ENCODE results near the gene PRDM11.

PRDM11 gene

GRCh38 chr11:45212566-45213315 lies 66.3 kb downstream of the PRDM11 start:
- DNase-seq, result peak; percentile 25

GRCh38 chr11:45213316-45213665 lies 66.9 kb downstream of the PRDM11 start:
- no peak for DNase-seq

- no peak for DNase-seq
Observed at GRCh38 chr11:45213717-45214116, 67.3 kb downstream of the PRDM11 start.

- no peak for DNase-seq
Observed at GRCh38 chr11:45215098-45215865, 68.8 kb downstream of the PRDM11 start.

- no peak for DNase-seq
Observed at GRCh38 chr11:45216031-45216430, 69.6 kb downstream of the PRDM11 start.

GRCh38 chr11:45216901-45217300 lies 70.5 kb downstream of the PRDM11 start:
- no peak for DNase-seq

- DNase-seq, result no peak
Observed at GRCh38 chr11:45217991-45218390, 71.6 kb downstream of the PRDM11 start.

GRCh38 chr11:45218705-45219104 lies 72.3 kb downstream of the PRDM11 start:
- DNase-seq, result no peak

- no peak for DNase-seq
Observed at GRCh38 chr11:45219411-45219810, 73.0 kb downstream of the PRDM11 start.

GRCh38 chr11:45223496-45223895 lies 77.1 kb downstream of the PRDM11 start:
- DNase-seq, result no peak

- DNase-seq, result no peak
Observed at GRCh38 chr11:45224766-45225165, 78.3 kb downstream of the PRDM11 start.

- DNase-seq, result no peak
Observed at GRCh38 chr11:45225277-45225676, 78.8 kb downstream of the PRDM11 start.

- DNase-seq, result no peak
Observed at GRCh38 chr11:45225961-45226871, 79.8 kb downstream of the PRDM11 start.

GRCh38 chr11:45226901-45227300 lies 80.5 kb downstream of the PRDM11 start:
- DNase-seq, result no peak

GRCh38 chr11:45227836-45228235 lies 81.4 kb downstream of the PRDM11 start:
- DNase-seq, result no peak

- peak; percentile 70 for DNase-seq
Observed at GRCh38 chr11:45229401-45230020, 83.1 kb downstream of the PRDM11 start.

- DNase-seq, result no peak
Observed at GRCh38 chr11:45232341-45233080, 86.1 kb downstream of the PRDM11 start.

GRCh38 chr11:45233121-45233803 lies 86.8 kb downstream of the PRDM11 start:
- peak; percentile 82 for DNase-seq

- DNase-seq, result no peak
Observed at GRCh38 chr11:45233804-45234170, 87.3 kb downstream of the PRDM11 start.

- no peak for DNase-seq
Observed at GRCh38 chr11:45234306-45235006, 88.0 kb downstream of the PRDM11 start.
